Measurements from ENCODE around the gene MZT1.
A peak's percentile ranks its signal among the peaks of the same experiment; 100 is the strongest.
"Not testable (repeated sequence)": the region's sequence is repeated elsewhere in the genome, so short reads cannot be mapped to it uniquely, and the experiment has no call there.

The MZT1 gene

GRCh38 chr13:72727417-72728289, at the start of gene MZT1, which contains the start of gene BORA:
MZT1 (minus strand) TSS chr13:72727629; CDS start chr13:72727602, 27 bp downstream.
BORA (plus strand) TSS chr13:72727923; CDS start chr13:72728941, 1,018 bp downstream.
- DNase-seq, result peak; percentile 96

GRCh38 chr13:72774019-72774418, 46.6 kb upstream of the MZT1 start:
- DNase-seq, result no peak

GRCh38 chr13:72763411-72763810, 36.0 kb upstream of the MZT1 start:
- DNase-seq, result no peak

- no peak for DNase-seq
These were observed 32.8 kb upstream of the MZT1 start for GRCh38 chr13:72760189-72760588.

GRCh38 chr13:72757792-72758535, 30.5 kb upstream of the MZT1 start:
- no peak for DNase-seq

GRCh38 chr13:72754111-72754510, 26.7 kb upstream of the MZT1 start:
- DNase-seq, result no peak

GRCh38 chr13:72751220-72751619, 23.8 kb upstream of the MZT1 start:
- no peak for DNase-seq

- DNase-seq, result no peak
These were observed 17.8 kb upstream of the MZT1 start for GRCh38 chr13:72745260-72745659.

GRCh38 chr13:72740015-72740414, 12.6 kb upstream of the MZT1 start:
- DNase-seq, result no peak

- no peak for DNase-seq
These were observed 9.6 kb upstream of the MZT1 start for GRCh38 chr13:72737033-72737432.

GRCh38 chr13:72728290-72728605, 819 bp upstream of the MZT1 start:
- DNase-seq, result no peak

- DNase-seq, result peak; percentile 66
These were observed 558 bp downstream of the MZT1 start for GRCh38 chr13:72726726-72727416.

- DNase-seq, result not testable (repeated sequence)
These were observed 1.2 kb downstream of the MZT1 start for GRCh38 chr13:72726185-72726584.

GRCh38 chr13:72716776-72717175, 10.7 kb downstream of the MZT1 start:
- DNase-seq, result no peak

- DNase-seq, result no peak
These were observed 26.9 kb downstream of the MZT1 start for GRCh38 chr13:72700509-72700908.

- DNase-seq, result no peak
These were observed 29.3 kb downstream of the MZT1 start for GRCh38 chr13:72698164-72698563.

GRCh38 chr13:72696579-72696978, 30.9 kb downstream of the MZT1 start:
- no peak for DNase-seq

GRCh38 chr13:72694314-72694713, 33.1 kb downstream of the MZT1 start:
- DNase-seq, result no peak

GRCh38 chr13:72693832-72694231, 33.6 kb downstream of the MZT1 start:
- no peak for DNase-seq

- DNase-seq, result no peak
These were observed 34.4 kb downstream of the MZT1 start for GRCh38 chr13:72692884-72693514.

GRCh38 chr13:72689181-72689696, 38.2 kb downstream of the MZT1 start:
- no peak for DNase-seq

GRCh38 chr13:72686766-72687165, 40.7 kb downstream of the MZT1 start:
- DNase-seq, result no peak

- no peak for DNase-seq
These were observed 47.1 kb downstream of the MZT1 start for GRCh38 chr13:72680353-72680752.
